Thoracic aorta endothelial cell (primary cell): ENCODE data around the gene RALGPS2. TPM values are rescaled to one million over a fixed set of nuclear protein-coding genes. Genes with fewer than 3 reads are reported as not detected.

Source experiments
- small RNA-seq: library from RNA; depleted of rRNA; stranded (forward); fragments of <200 nt; gene quantifications from one replicate; pipeline ENCODE3, GENCODE V24; 2012
- total RNA-seq: library from RNA; depleted of rRNA; stranded (reverse); fragments of >200 nt; gene quantifications from 2 replicates; pipeline ENCODE4 v1.2.3, GENCODE V29; 2012

Gene RALGPS2
- 27.1 and 32.6 TPM in 2 replicates for total RNA-seq

GRCh38 chr1:178724728-178725465 is at the start of gene RALGPS2:
RALGPS2 (plus strand) TSS chr1:178725244; CDS start chr1:178776765, 51,521 bp downstream.

GRCh38 chr1:178870944-178871343 is 145.9 kb downstream of the RALGPS2 start, which contains the start of gene ANGPTL1:
ANGPTL1 (minus strand) TSS chr1:178871077; CDS start chr1:178865776, 5,301 bp downstream.

Small RNA genes lying within 50 kb of the gene (small RNA-seq; reads per million reads assigned to genes)
- gene MIR4424 (not detected), gene RF00092 (not detected)

Other genes starting within 250 kb of the RALGPS2 start
- gene CLEC20A, start 228.3 kb upstream of the RALGPS2 start, total RNA-seq = not detected in 2 replicates
- gene TEX35, start 212.1 kb upstream of the RALGPS2 start, total RNA-seq = not detected in 2 replicates
- gene ANGPTL1, start 145.8 kb downstream of the RALGPS2 start, total RNA-seq = not detected in 2 replicates